ENCODE data around the gene IAH1.

Gene IAH1

DNA sequence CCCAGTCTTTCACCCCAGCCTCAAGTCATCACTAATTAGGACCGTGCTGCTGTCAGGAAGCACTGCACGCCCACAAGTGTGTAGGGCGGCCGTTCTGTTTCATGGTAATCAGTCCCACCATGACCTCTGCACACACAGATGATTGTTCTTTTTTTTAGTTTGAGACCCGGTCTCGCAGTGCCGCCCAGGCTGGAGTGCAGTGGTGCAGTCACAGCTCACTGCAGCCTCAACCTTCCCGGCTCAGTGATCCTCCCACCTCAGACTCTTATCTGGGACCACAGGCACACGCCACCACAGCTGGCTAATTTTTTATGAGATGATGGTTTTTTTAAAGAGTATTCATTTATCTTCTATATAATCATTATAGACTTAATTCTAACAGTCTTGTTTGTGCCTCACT lies 1.8 kb upstream of the IAH1 start:
- Histone ChIP-seq H3K27me3 (ENCODE audit: control insufficient read depth in 1 of 2, insufficient read depth in 2 of 2, low read length in 2 of 2) (no peaks in the 10 kb centered on the region), H3K4me3 (ENCODE audit: low read depth in 1 of 2, low read length in 2 of 2) (no peak overlapping the region), H3K4me1 (ENCODE audit: control insufficient read depth in 1 of 2, insufficient read depth in 2 of 2, low read length in 2 of 2) (peaks cover 8 to 23% of the 10 kb centered on the region in 2 donors), H3K27ac (ENCODE audit: low read depth, low read length) (no peak overlapping the region), H3K9ac (ENCODE audit: low read depth in 1 of 2, low read length in 2 of 2) (no peak overlapping the region), H3K36me3 (ENCODE audit: control insufficient read depth in 1 of 2, insufficient read depth in 2 of 2, low read length in 2 of 2) (peaks cover 0 to 11% of the 10 kb centered on the region in 2 donors), H3K9me3 (ENCODE audit: control insufficient read depth in 1 of 2, low read length in 2 of 2) (no peaks in the 10 kb centered on the region)

DNA sequence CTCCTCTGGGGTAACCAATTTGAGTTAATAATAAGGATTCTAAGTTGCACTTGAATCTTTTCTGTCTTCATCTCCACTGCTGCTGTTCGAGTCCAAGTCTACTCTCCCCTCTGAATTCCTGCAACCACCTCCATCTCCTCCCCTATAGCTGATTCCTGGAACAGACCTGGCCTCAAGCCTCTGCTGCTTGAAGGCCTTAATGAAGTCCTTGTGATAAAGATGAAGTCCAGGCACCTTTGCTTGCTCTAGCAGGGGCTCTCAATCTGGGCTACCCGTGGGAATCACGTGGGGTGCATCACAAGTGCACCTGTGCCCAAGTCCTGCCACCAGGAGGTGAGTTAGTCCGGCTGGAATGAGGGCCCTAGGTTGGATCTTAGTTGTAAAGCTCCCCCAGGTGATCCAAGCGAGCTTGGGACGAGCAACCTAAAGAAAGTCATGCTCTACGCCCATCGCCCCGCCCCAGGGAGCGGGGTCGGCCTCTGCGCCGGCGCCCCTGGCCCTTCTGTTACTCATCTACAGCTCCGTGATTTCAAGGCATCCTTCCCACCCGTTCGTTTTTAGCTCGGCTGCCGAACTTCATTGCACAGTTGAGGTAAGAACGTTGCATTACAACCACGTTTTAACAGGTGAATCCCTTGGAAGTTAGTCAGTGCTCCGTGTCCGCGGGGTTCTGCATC lies 905 bp upstream of the IAH1 start:
- Histone ChIP-seq H3K4me3 (ENCODE audit: low read depth in 1 of 2, low read length in 2 of 2) (peak overlapping the region; percentile 69 to 78), H3K9ac (ENCODE audit: low read depth in 1 of 2, low read length in 2 of 2) (peak overlapping the region; percentile 81 to 83), H3K36me3 (ENCODE audit: control insufficient read depth in 1 of 2, insufficient read depth in 2 of 2, low read length in 2 of 2) (peaks cover under 1 to 6% of the 10 kb centered on the region in 2 donors), H3K4me1 (ENCODE audit: control insufficient read depth in 1 of 2, insufficient read depth in 2 of 2, low read length in 2 of 2) (peaks cover 8 to 23% of the 10 kb centered on the region in 2 donors), H3K27ac (ENCODE audit: low read depth, low read length) (no peak overlapping the region), H3K27me3 (ENCODE audit: control insufficient read depth in 1 of 2, insufficient read depth in 2 of 2, low read length in 2 of 2) (no peaks in the 10 kb centered on the region), H3K9me3 (ENCODE audit: control insufficient read depth in 1 of 2, low read length in 2 of 2) (no peaks in the 10 kb centered on the region)

GRCh38 chr2:9473985-9474360 lies 378 bp upstream of the IAH1 start:
- peak overlapping the region; percentile 81 to 83 for H3K9ac ChIP-seq (ENCODE audit: low read depth in 1 of 2, low read length in 2 of 2)
- H3K4me3 ChIP-seq (ENCODE audit: low read depth in 1 of 2, low read length in 2 of 2): peak overlapping the region; percentile 69 to 78
- H3K27me3 ChIP-seq (ENCODE audit: control insufficient read depth in 1 of 2, insufficient read depth in 2 of 2, low read length in 2 of 2): no peaks in the 10 kb centered on the region
- no peaks in the 10 kb centered on the region for H3K9me3 ChIP-seq (ENCODE audit: control insufficient read depth in 1 of 2, low read length in 2 of 2)
- H3K27ac ChIP-seq (ENCODE audit: low read depth, low read length): peak overlapping the region; percentile 65
- H3K36me3 ChIP-seq (ENCODE audit: control insufficient read depth in 1 of 2, insufficient read depth in 2 of 2, low read length in 2 of 2): peaks cover 5 to 11% of the 10 kb centered on the region in 2 donors
- peaks cover 8 to 23% of the 10 kb centered on the region in 2 donors for H3K4me1 ChIP-seq (ENCODE audit: control insufficient read depth in 1 of 2, insufficient read depth in 2 of 2, low read length in 2 of 2)

DNA sequence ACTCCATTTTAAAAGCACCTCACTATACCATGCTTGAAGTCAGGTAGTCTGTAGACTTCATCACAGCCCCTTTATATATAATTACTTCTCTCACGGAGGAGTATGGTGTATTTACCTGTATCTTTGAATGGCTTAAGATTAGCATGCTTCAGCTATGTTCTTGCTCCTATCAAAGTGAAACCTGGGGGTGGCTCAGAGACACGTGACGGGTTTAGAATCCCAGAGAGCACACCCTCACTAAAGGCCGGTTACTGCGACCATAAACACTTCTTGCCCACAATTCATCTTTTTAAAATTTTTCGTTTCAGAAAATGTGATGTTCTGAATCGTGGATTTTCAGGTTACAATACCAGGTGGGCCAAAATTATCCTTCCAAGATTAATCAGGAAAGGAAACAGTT lies 3.6 kb downstream of the IAH1 start:
- H3K9me3 ChIP-seq (ENCODE audit: control insufficient read depth in 1 of 2, low read length in 2 of 2): no peaks in the 10 kb centered on the region
- H3K9ac ChIP-seq (ENCODE audit: low read depth in 1 of 2, low read length in 2 of 2): no peak overlapping the region
- no peaks in the 10 kb centered on the region for H3K27me3 ChIP-seq (ENCODE audit: control insufficient read depth in 1 of 2, insufficient read depth in 2 of 2, low read length in 2 of 2)
- H3K4me3 ChIP-seq (ENCODE audit: low read depth in 1 of 2, low read length in 2 of 2): no peak overlapping the region
- peaks cover 18 to 41% of the 10 kb centered on the region in 2 donors for H3K36me3 ChIP-seq (ENCODE audit: control insufficient read depth in 1 of 2, insufficient read depth in 2 of 2, low read length in 2 of 2)
- H3K27ac ChIP-seq (ENCODE audit: low read depth, low read length): no peak overlapping the region
- peaks cover 8 to 23% of the 10 kb centered on the region in 2 donors for H3K4me1 ChIP-seq (ENCODE audit: control insufficient read depth in 1 of 2, insufficient read depth in 2 of 2, low read length in 2 of 2)

DNA sequence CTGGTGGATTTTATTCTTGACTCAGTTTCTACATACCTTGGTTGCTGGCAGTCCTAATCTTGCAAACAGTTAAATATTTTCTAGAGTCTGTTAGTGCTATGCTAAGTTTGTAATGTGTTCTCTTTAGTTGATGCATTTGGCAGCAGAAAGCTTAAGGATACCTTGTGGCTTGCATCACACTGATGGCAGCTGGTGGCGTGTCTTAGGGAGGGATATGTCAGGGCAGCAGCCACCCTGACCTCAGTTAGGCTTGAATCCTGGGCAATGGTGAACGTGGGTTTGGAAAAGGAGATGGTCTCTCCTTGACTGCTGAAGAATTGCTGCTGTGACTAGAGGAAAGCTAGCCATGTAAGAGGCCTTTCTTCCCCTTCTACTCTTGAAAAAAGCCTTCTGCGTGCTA lies 4.2 kb downstream of the IAH1 start:
- H3K9ac ChIP-seq (ENCODE audit: low read depth in 1 of 2, low read length in 2 of 2): no peak overlapping the region
- H3K36me3 ChIP-seq (ENCODE audit: control insufficient read depth in 1 of 2, insufficient read depth in 2 of 2, low read length in 2 of 2): peaks cover 21 to 46% of the 10 kb centered on the region in 2 donors
- H3K9me3 ChIP-seq (ENCODE audit: control insufficient read depth in 1 of 2, low read length in 2 of 2): no peaks in the 10 kb centered on the region
- H3K27me3 ChIP-seq (ENCODE audit: control insufficient read depth in 1 of 2, insufficient read depth in 2 of 2, low read length in 2 of 2): no peaks in the 10 kb centered on the region
- peaks cover 8 to 22% of the 10 kb centered on the region in 2 donors for H3K4me1 ChIP-seq (ENCODE audit: control insufficient read depth in 1 of 2, insufficient read depth in 2 of 2, low read length in 2 of 2)
- no peak overlapping the region for H3K27ac ChIP-seq (ENCODE audit: low read depth, low read length)
- H3K4me3 ChIP-seq (ENCODE audit: low read depth in 1 of 2, low read length in 2 of 2): no peak overlapping the region

DNA sequence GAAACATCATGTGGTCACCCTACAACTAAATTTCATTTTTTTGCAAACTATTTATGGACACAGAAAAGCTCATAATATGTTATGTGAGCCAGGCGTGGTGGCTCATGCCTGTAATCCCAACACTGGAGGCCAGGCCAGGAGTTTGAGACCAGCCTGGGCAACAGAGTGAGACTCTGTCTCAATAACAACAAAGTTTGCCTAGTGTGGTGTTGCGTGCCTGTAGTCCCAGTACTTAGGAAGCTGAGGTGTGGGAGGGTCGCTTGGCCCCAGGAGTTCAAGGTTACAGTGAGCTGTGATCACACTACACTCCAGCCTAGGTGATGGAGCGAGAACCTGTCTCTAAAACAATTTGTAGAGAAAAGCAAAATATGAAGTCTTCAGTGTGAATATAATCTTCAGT lies 5.8 kb downstream of the IAH1 start:
- Histone ChIP-seq H3K27me3 (ENCODE audit: control insufficient read depth in 1 of 2, insufficient read depth in 2 of 2, low read length in 2 of 2) (no peaks in the 10 kb centered on the region), H3K4me1 (ENCODE audit: control insufficient read depth in 1 of 2, insufficient read depth in 2 of 2, low read length in 2 of 2) (peaks cover 8 to 13% of the 10 kb centered on the region in 2 donors), H3K9ac (ENCODE audit: low read depth in 1 of 2, low read length in 2 of 2) (no peak overlapping the region), H3K27ac (ENCODE audit: low read depth, low read length) (no peak overlapping the region), H3K9me3 (ENCODE audit: control insufficient read depth in 1 of 2, low read length in 2 of 2) (no peaks in the 10 kb centered on the region), H3K36me3 (ENCODE audit: control insufficient read depth in 1 of 2, insufficient read depth in 2 of 2, low read length in 2 of 2) (peaks cover 37 to 63% of the 10 kb centered on the region in 2 donors), H3K4me3 (ENCODE audit: low read depth in 1 of 2, low read length in 2 of 2) (no peak overlapping the region)

DNA sequence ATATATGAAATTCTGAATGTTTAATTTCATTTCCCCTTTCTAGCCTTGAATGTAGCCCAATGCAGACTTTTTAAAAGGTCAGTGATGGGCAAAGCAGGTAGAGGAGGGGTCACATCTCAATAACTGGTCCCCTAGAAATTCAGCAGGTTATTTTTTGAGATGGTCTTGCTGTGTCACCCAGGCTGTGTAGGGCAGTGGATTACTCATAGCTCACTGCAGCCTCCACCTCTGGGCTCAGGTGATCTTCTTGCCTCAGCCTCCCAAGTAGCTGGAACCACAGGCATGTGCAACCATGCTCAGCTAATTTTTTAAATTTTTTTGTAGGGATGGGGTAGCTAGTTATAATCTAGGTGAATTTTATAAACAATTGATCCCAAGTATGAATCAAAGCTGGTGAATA lies 8.8 kb downstream of the IAH1 start:
- Histone ChIP-seq H3K9ac (ENCODE audit: low read depth in 1 of 2, low read length in 2 of 2) (no peak overlapping the region), H3K9me3 (ENCODE audit: control insufficient read depth in 1 of 2, low read length in 2 of 2) (no peaks in the 10 kb centered on the region), H3K4me1 (ENCODE audit: control insufficient read depth in 1 of 2, insufficient read depth in 2 of 2, low read length in 2 of 2) (no peaks in the 10 kb centered on the region), H3K27me3 (ENCODE audit: control insufficient read depth in 1 of 2, insufficient read depth in 2 of 2, low read length in 2 of 2) (no peaks in the 10 kb centered on the region), H3K4me3 (ENCODE audit: low read depth in 1 of 2, low read length in 2 of 2) (no peak overlapping the region), H3K27ac (ENCODE audit: low read depth, low read length) (no peak overlapping the region), H3K36me3 (ENCODE audit: control insufficient read depth in 1 of 2, insufficient read depth in 2 of 2, low read length in 2 of 2) (peaks cover 45 to 86% of the 10 kb centered on the region in 2 donors)

- Histone ChIP-seq H3K27ac (ENCODE audit: low read depth, low read length) (no peak overlapping the region), H3K4me1 (ENCODE audit: control insufficient read depth in 1 of 2, insufficient read depth in 2 of 2, low read length in 2 of 2) (no peaks in the 10 kb centered on the region), H3K9me3 (ENCODE audit: control insufficient read depth in 1 of 2, low read length in 2 of 2) (no peaks in the 10 kb centered on the region), H3K9ac (ENCODE audit: low read depth in 1 of 2, low read length in 2 of 2) (no peak overlapping the region), H3K27me3 (ENCODE audit: control insufficient read depth in 1 of 2, insufficient read depth in 2 of 2, low read length in 2 of 2) (no peaks in the 10 kb centered on the region), H3K36me3 (ENCODE audit: control insufficient read depth in 1 of 2, insufficient read depth in 2 of 2, low read length in 2 of 2) (peaks cover 40 to 90% of the 10 kb centered on the region in 2 donors), H3K4me3 (ENCODE audit: low read depth in 1 of 2, low read length in 2 of 2) (no peak overlapping the region)
Observed at GRCh38 chr2:9484533-9484932, 10.2 kb downstream of the IAH1 start.

DNA sequence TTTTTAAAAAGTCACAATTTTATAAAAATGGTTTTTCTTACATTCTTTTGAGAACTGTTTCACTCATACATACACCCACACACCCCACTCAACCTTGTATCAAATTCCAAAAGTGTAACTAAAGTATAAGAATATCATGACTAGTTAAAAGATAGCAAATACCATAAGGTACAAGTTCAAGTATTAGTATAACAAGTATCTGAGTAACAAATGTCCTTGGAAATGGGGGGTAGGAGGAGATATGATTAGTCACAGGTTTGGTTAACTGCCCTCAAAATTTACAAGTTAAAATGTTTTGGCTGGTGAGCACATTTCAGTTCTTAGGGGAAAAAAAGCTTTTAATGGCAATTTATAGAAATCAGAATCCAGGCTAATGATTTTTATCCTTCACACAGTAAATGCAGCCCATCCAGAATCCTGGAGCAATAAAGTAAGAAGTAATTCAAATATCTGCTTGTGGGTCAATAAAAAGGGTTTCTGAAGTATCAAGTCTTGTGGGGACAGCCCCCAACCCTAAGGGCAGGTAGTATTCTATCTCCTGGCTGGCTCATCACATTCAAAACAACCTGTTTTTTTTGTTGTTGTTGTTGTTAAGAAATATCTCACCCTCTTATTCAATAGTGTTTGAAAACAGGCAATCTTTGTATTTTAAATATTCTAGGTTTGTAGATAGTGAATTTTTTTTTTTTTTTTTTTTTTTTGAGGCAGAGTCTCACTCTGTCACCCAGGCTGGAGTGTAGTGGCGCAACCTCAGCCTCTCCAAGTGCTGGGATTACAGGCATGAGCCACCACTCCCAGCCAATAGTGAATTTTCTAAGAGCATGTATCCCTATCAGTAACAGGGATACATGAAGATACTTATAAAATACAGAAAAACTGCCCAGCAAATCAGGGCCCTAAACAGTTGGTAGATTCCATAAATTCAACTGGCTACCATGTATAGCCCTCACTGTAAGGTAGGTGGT lies 14.5 kb downstream of the IAH1 start:
- no peaks in the 10 kb centered on the region for H3K9me3 ChIP-seq (ENCODE audit: control insufficient read depth in 1 of 2, low read length in 2 of 2)
- H3K27ac ChIP-seq (ENCODE audit: low read depth, low read length): no peak overlapping the region
- H3K36me3 ChIP-seq (ENCODE audit: control insufficient read depth in 1 of 2, insufficient read depth in 2 of 2, low read length in 2 of 2): peaks cover 57 to 97% of the 10 kb centered on the region in 2 donors
- no peak overlapping the region for H3K4me3 ChIP-seq (ENCODE audit: low read depth in 1 of 2, low read length in 2 of 2)
- H3K27me3 ChIP-seq (ENCODE audit: control insufficient read depth in 1 of 2, insufficient read depth in 2 of 2, low read length in 2 of 2): no peaks in the 10 kb centered on the region
- no peak overlapping the region for H3K9ac ChIP-seq (ENCODE audit: low read depth in 1 of 2, low read length in 2 of 2)
- H3K4me1 ChIP-seq (ENCODE audit: control insufficient read depth in 1 of 2, insufficient read depth in 2 of 2, low read length in 2 of 2): no peaks in the 10 kb centered on the region

DNA sequence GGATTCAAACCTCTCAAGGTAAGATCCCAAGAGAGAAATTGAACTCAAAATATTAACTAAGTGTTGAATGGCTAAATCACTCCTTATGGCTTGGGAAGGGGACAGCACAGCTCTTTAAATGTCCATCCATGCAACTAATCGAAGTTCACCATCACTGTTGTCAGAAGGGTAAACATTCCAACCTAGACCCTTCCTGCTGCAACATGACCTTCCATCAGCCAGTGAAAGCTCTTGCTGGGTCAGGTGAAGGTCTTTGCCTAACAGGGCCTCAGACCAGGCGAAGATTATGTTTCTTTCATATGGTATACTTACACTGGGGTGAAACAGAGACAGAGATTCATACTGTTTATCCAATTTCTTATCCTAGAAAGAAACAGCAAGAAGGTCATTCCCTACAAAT lies 16.4 kb downstream of the IAH1 start:
- H3K36me3 ChIP-seq (ENCODE audit: control insufficient read depth in 1 of 2, insufficient read depth in 2 of 2, low read length in 2 of 2): peaks cover 53 to 92% of the 10 kb centered on the region in 2 donors
- no peaks in the 10 kb centered on the region for H3K27me3 ChIP-seq (ENCODE audit: control insufficient read depth in 1 of 2, insufficient read depth in 2 of 2, low read length in 2 of 2)
- H3K4me3 ChIP-seq (ENCODE audit: low read depth in 1 of 2, low read length in 2 of 2): no peak overlapping the region

More for the DNA sequence above, 16.4 kb downstream of the IAH1 start:
- Histone ChIP-seq H3K9ac (ENCODE audit: low read depth in 1 of 2, low read length in 2 of 2) (no peak overlapping the region), H3K9me3 (ENCODE audit: control insufficient read depth in 1 of 2, low read length in 2 of 2) (no peaks in the 10 kb centered on the region), H3K27ac (ENCODE audit: low read depth, low read length) (no peak overlapping the region), H3K4me1 (ENCODE audit: control insufficient read depth in 1 of 2, insufficient read depth in 2 of 2, low read length in 2 of 2) (no peaks in the 10 kb centered on the region)
